AG09309 (cell line): Measurements from ENCODE around the gene CD81.

Source experiments
- DNase-seq: peaks from one replicate; pipeline ENCODE4 v3.0.0-alpha.2; 2010; ENCODE audit warnings: low read depth
- H3K4me3 ChIP-seq: 2 replicates; pipeline ENCODE4 v1.5.1; 2011; ENCODE audit warnings: mild to moderate bottlenecking, low read depth, low read length, moderate library complexity; ENCODE audit not compliant: control insufficient read depth
- TF ChIP-seq, protein P1 (sequence below): IDR thresholded peaks from 2 replicates; pipeline ENCODE4 v1.5.1; 2011; ENCODE audit warnings: mild to moderate bottlenecking, low read depth, low read length, inconsistent platforms; ENCODE audit not compliant: insufficient read depth, control insufficient read depth; ENCODE audit errors: missing control alignments

Gene CD81

DNA sequence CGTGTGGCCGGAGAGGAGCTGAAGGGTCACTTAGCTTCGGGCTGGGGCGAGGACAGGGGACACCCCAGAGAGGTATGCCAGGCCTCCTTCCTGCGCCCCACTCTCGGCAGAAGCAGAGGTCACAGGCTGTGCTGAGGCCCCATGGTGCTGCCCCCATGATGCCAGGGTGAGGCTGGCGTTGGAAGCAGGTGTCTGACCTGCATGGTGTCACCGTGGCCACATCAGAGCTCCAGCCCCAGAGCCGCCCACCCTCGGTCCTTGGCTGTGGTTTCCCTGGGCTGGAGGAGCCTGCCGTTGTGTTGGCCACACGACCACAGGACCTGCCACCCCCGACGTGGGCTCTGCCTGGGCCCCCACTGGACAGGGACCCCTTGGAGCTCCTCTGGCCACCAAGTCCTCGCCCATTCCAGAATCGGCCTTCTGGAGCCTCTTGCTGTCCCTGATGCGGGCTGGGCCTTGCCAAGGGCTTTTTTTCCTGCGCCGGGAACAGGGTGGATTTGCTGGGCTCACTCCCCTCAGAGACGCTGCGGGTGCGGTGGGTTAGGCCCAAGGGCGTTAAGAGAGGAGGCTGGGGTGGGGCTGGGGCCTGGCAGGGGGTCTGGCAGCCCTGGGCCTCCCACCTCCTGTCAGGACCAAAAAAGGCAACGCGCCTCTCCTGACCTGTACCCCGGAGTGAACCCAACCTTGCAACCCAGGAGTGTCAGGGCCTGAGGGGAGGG lies 15.3 kb downstream of the CD81 start:
- DNase-seq = no peak
- H3K4me3 ChIP-seq = no peak overlapping the region
- TF ChIP-seq, protein P1, sequence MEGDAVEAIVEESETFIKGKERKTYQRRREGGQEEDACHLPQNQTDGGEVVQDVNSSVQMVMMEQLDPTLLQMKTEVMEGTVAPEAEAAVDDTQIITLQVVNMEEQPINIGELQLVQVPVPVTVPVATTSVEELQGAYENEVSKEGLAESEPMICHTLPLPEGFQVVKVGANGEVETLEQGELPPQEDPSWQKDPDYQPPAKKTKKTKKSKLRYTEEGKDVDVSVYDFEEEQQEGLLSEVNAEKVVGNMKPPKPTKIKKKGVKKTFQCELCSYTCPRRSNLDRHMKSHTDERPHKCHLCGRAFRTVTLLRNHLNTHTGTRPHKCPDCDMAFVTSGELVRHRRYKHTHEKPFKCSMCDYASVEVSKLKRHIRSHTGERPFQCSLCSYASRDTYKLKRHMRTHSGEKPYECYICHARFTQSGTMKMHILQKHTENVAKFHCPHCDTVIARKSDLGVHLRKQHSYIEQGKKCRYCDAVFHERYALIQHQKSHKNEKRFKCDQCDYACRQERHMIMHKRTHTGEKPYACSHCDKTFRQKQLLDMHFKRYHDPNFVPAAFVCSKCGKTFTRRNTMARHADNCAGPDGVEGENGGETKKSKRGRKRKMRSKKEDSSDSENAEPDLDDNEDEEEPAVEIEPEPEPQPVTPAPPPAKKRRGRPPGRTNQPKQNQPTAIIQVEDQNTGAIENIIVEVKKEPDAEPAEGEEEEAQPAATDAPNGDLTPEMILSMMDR = no peak

DNA sequence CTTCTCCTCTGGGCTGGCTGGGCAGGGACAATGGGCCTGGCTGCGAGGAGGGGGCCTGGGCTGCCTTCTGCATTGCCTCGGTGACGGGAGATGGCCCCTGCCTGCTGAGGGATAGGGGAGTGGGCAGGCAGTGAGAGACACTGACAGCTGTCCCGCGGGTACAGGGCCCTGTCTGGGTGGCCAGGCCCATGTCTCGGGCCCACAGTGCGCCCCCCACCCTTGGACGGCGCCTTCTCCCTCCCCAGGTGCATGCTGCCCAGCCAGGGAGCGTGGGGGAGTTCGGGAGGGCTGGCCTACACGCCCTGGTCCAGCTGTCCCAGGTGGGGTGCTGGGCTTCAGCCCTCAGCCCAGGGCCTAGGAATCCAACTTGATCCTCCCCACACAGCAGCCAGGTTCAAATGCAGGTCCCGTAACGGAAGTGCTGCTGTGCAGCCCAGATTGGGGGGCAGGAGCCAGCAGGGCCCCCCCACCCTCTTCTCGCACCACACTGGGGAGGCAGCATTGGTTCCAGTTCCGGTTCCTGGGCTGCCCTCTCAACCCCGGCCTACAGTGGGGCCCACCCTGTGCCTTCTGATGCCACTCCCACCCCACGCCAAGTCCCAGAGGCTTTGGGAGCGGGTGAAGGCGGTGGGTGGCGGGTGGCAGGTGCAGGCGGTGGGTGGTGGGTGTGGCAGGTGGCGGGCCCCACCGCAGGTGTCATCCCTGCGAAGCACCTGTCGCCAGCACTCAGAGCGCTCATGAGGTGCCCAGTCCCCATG lies 16.2 kb downstream of the CD81 start:
- H3K4me3 ChIP-seq = no peak overlapping the region
- no peak for DNase-seq
- TF ChIP-seq, protein P1 = no peak

- no peak for DNase-seq
- TF ChIP-seq, protein P1 = no peak
- H3K4me3 ChIP-seq = no peak overlapping the region
Observed at GRCh38 chr11:2393941-2394817, 17.1 kb downstream of the CD81 start.

DNA sequence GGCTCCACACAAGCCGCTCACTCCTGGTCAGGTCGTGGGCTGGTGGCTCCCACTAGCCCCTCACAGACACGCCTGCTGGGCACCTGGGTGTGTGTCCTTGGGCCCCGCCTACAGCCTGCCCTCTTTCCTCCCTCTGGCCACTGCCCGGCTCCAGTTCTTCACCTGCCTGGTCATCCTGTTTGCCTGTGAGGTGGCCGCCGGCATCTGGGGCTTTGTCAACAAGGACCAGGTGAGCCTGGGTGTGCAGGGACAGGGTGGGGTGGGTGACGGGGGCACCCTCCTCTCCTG lies 17.7 kb downstream of the CD81 start:
- H3K4me3 ChIP-seq = no peak overlapping the region
- no peak for DNase-seq
- TF ChIP-seq, protein P1 = no peak

GRCh38 chr11:2395211-2395730 lies 18.2 kb downstream of the CD81 start:
- no peak for DNase-seq
- H3K4me3 ChIP-seq = no peak overlapping the region
- TF ChIP-seq, protein P1 = no peak

DNA sequence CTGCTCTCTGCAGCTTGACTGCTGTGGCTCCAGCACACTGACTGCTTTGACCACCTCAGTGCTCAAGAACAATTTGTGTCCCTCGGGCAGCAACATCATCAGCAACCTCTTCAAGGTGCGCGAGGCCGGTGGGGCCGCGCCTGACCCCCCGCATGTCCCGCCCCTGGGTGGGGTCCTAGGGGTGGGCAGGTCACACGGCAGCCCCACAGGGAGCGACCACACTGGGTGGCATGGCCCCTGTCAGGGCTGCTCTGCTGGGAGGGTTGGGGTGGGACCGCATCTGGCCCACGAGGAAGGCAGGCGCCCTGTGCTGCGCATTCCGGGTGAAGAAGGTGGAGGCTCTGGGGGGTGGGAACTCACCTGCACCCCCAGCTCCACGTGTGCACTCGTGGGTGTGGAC lies 18.7 kb downstream of the CD81 start:
- no peak overlapping the region for H3K4me3 ChIP-seq
- TF ChIP-seq, protein P1 = no peak
- no peak for DNase-seq
